Measurements from ENCODE around the gene CTNNA3.

GRCh38 chr10:67599597-67599996 lies 96.4 kb downstream of the CTNNA3 start:
- TF ChIP-seq POLR2AphosphoS5 (IDR thresholded peaks at IDR 0.05; ENCODE audit: low read depth, low read length) (no peak), CTCF (IDR thresholded peaks at IDR 0.05 in 2 of 3, conservative IDR thresholded peaks at IDR 0.05 in 1 of 3; ENCODE audit: borderline replicate concordance in 1 of 3, insufficient read depth in 1 of 3, low read depth in 2 of 3, low read length in 2 of 3) (no peak), RAD21 (IDR thresholded peaks at IDR 0.05; ENCODE audit: low read depth) (no peak), POLR2A (IDR thresholded peaks at IDR 0.05; ENCODE audit: borderline replicate concordance, extremely low read depth, insufficient read depth, insufficient read length) (no peak), ZFX (IDR thresholded peaks at IDR 0.05) (no peak), EZH2 (IDR thresholded peaks at IDR 0.05) (no peak), JUND (IDR thresholded peaks at IDR 0.05) (no peak), ATF3 (IDR thresholded peaks at IDR 0.05) (no peak), EGR1 (IDR thresholded peaks at IDR 0.05; ENCODE audit: low read depth) (no peak)
- TF ChIP-seq, protein P1, sequence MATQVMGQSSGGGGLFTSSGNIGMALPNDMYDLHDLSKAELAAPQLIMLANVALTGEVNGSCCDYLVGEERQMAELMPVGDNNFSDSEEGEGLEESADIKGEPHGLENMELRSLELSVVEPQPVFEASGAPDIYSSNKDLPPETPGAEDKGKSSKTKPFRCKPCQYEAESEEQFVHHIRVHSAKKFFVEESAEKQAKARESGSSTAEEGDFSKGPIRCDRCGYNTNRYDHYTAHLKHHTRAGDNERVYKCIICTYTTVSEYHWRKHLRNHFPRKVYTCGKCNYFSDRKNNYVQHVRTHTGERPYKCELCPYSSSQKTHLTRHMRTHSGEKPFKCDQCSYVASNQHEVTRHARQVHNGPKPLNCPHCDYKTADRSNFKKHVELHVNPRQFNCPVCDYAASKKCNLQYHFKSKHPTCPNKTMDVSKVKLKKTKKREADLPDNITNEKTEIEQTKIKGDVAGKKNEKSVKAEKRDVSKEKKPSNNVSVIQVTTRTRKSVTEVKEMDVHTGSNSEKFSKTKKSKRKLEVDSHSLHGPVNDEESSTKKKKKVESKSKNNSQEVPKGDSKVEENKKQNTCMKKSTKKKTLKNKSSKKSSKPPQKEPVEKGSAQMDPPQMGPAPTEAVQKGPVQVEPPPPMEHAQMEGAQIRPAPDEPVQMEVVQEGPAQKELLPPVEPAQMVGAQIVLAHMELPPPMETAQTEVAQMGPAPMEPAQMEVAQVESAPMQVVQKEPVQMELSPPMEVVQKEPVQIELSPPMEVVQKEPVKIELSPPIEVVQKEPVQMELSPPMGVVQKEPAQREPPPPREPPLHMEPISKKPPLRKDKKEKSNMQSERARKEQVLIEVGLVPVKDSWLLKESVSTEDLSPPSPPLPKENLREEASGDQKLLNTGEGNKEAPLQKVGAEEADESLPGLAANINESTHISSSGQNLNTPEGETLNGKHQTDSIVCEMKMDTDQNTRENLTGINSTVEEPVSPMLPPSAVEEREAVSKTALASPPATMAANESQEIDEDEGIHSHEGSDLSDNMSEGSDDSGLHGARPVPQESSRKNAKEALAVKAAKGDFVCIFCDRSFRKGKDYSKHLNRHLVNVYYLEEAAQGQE (IDR thresholded peaks at IDR 0.05; ENCODE audit: low read depth): no peak
- TF ChIP-seq, protein P2, sequence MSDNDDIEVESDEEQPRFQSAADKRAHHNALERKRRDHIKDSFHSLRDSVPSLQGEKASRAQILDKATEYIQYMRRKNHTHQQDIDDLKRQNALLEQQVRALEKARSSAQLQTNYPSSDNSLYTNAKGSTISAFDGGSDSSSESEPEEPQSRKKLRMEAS (IDR thresholded peaks at IDR 0.05): no peak
